Activated CD8-positive, alpha-beta memory T cell treated with anti-CD3 and anti-CD28 coated beads, Interleukin-2, amount 50 U/mL, for 48 hours (primary cell): ENCODE measurements around the gene ABCG4.
"Not testable (repeated sequence)": the region's sequence is repeated elsewhere in the genome, so short reads cannot be mapped to it uniquely, and the experiment has no call there.

Experiments
- DNase-seq: peaks from one replicate; pipeline ENCODE4 v3.0.0-alpha.2; 2020

ABCG4 gene

DNA sequence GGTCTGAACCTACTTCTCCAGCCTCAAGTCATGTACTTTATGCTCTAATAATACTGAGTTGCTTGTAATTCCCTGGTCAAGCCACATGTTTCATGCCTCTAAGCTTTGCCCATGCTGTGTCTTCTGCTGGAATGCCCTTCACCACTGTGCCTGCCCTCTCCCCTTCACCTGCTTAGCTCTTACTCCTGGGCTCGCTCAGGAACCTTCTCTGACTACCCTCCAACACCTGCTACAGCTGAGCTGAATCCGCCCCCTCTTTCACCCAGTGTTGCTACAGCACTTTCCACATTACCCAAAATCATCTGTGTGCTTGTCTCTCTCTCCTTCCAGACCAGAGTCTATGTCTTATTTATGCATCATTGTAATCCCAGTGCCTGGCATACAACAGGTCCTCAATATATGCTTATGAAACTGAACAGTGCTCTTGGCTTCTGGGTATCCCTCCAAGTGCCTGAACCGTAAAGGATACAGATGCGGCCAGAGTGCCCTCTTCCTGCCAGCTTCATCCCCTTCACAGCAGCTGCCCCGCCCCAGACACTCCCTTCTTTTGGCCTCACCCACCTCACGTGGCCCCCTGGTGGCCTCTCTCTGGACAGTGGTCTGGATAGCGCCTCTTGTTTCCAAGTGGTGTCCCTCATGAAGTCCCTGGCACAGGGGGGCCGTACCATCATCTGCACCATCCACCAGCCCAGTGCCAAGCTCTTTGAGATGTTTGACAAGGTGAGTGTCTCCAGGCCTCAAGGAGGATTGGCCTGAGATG, 7.1 kb downstream of the ABCG4 start:
- no peak for DNase-seq

GRCh38 chr11:119156496-119156895, 7.6 kb downstream of the ABCG4 start:
- DNase-seq, result no peak

- DNase-seq, result no peak
Observed at GRCh38 chr11:119157063-119157462, 8.2 kb downstream of the ABCG4 start.

DNA sequence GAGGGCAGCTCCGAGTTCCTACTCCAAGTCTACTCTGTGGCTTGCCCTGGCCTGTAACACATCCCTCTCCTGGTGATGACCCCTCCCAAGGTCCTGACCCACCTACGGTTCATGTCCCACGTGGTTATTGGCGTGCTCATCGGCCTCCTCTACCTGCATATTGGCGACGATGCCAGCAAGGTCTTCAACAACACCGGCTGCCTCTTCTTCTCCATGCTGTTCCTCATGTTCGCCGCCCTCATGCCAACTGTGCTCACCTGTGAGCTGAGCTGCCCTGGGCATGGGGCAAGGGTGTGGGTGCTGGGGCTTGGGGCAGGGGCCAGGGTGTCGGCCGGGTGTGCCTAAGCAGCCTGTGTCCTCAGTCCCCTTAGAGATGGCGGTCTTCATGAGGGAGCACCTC, 9.6 kb downstream of the ABCG4 start:
- DNase-seq, result no peak

DNA sequence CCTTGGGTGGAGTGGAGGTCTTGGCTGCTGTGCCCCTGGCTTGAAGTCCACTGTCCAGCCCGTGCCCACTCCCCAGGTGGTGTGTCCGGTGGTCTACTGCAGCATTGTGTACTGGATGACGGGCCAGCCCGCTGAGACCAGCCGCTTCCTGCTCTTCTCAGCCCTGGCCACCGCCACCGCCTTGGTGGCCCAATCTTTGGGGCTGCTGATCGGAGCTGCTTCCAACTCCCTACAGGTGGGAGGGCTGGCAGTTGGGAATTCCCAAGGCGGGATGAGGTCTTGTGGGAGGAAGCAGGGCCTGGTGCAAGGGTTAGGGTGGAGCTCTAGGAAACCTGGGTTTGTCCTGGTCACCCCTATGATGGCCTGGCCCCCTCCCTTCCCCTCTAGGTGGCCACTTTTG, 11.3 kb downstream of the ABCG4 start:
- no peak for DNase-seq

GRCh38 chr11:119161871-119162270, 13.0 kb downstream of the ABCG4 start:
- DNase-seq, result no peak

DNA sequence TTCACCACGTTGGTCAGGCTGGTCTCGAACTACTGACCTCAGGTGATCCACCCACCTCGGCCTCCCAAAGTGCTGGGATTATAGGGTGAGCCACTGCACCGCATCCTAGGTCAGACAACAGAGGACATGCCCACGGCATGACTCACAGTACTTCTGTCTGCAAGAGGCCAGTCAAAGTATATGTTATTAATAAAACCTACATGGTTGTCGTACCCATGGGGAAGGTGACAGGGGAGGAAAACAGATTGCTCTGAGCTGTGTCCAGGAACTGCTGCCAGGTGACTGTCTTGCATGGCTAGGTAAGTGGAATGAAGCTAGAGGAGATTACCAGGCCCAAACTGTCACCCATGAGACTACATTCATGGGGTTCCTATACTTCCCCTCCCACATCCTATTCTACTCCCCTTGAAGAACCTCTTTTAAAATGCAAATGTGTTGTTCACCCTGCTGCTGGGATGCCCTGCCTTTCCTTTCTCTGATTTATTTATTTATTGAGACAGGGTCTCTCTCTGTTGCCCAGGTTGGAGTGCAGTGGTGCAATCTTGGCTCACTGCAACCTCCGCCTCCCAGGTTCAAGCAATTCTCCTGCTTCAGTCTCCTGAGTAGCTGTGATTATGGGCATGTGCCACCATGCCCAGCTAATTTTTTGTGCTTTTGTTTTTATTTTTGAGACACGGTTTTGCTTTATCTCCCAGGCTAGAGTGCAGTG, 17.7 kb downstream of the ABCG4 start:
- no peak for DNase-seq

DNA sequence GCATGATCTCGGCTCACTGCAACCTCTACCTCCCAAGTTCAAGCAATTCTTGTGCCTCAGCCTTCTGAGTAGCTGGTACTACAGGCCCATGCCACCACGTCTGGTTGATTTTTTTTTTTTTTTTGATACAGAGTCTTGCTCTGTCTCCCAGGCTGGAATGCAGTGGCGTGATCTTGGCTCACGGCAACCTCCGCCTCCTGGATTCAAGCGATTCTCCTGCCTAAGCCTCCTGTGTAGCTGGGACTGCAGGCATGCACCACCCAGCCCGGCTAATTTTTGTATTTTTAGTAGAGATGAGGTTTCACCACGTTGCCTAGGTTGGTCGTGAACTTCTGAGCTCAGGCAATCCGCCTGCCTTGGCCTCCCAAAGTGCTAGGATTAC, 18.2 kb downstream of the ABCG4 start:
- DNase-seq, result not testable (repeated sequence)

DNA sequence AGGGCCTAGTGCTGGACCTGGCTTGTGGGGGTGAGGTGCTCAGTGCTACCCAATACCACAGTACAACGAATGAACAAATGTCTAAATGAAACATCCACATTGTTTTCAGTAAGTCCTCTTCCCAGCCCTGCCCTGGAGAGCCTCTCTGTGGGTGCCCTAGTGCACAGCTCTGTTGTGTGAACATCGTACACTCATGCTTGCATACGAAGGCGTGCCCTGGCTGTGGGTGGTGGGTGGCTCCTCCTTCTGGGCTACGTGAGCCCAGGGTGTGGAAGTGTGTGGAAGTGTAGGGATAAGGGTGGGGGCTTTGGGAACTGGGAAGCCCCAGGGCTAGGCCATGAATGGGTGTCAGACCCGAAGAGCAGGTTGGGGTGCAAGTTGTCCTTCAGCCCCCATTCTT, 19.1 kb downstream of the ABCG4 start:
- DNase-seq, result no peak

- DNase-seq, result peak; percentile 90
Observed at GRCh38 chr11:119168471-119169281, 19.8 kb downstream of the ABCG4 start, which contains the start of gene NLRX1. NLRX1 (plus strand) TSS chr11:119168725; CDS start chr11:119171404, 2,679 bp downstream.

DNA sequence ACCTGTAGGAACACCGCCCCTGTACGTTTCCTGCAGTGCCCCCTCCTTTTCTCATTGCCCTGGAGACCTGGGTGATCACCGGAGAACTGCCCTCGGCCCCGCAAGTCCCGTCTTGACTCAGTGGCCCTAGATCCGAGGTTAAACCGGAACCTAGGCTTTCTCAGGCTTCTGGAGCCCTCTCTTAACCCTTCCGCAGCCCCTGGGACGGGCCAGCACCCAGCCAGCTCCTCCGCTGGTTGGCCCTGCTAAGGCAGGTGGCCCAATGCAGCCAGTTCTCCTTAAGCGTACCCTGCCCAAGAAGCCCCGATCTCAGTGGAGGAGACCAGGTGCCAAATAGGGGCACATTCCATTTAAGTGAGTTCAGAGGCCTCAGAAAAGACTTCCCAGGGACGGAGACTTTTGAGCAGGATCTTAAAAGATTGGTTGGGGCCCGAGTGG, 20.4 kb downstream of the ABCG4 start:
- peak; percentile 79 for DNase-seq

- DNase-seq, result no peak
Observed at GRCh38 chr11:119172513-119172912, 23.7 kb downstream of the ABCG4 start.

GRCh38 chr11:119173453-119173852, 24.6 kb downstream of the ABCG4 start:
- no peak for DNase-seq

- no peak for DNase-seq
Observed at GRCh38 chr11:119175493-119176077, 26.7 kb downstream of the ABCG4 start.

GRCh38 chr11:119178166-119178680, 29.4 kb downstream of the ABCG4 start:
- DNase-seq, result no peak

- no peak for DNase-seq
Observed at GRCh38 chr11:119179342-119179741, 30.5 kb downstream of the ABCG4 start.

GRCh38 chr11:119179983-119180382, 31.1 kb downstream of the ABCG4 start:
- no peak for DNase-seq

DNA sequence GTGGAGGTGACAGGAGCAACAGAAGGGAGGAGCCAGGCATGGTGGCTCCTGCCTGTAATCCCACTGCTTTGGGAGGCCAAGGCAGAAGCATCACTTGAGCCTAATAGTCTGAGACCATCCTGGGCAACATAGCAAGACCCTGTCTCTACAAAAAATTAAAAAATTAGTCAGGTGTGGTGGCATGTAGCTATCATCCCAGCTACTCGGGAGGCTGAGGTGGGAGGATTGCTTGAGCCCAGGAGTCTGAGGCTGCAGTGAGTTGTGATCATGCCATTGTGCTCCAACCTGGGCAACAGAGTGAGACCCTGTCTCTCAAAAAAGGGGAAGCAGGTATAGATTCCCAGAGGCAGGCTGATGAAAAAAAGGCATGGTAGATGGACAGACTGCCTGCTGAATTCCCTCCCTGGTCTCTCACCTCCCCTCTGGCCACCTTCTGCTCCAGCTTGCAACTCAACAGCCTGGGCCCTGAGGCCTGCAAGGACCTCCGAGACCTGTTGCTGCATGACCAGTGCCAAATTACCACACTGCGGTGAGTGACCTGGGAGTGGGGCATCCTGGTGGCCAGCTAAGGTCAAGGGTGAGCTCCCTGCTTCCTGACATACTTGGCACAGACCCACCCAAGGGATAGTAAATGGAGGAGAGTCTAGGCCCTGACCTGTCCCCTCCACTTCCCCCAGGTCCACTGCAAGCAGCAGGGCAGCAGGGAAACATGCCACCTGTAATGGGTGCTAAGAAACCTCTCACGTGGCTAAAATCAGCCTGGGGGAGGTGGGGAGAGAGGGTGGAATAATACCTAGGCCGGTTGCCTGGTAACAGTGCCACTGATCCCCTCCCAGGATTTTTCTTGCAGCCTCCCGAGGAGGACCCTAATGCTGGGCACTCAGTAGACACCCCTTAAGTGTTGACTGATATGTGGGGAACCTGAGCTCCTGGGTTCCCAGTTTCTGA, 32.2 kb downstream of the ABCG4 start:
- no peak for DNase-seq

GRCh38 chr11:119181677-119182412, 33.0 kb downstream of the ABCG4 start:
- no peak for DNase-seq

DNA sequence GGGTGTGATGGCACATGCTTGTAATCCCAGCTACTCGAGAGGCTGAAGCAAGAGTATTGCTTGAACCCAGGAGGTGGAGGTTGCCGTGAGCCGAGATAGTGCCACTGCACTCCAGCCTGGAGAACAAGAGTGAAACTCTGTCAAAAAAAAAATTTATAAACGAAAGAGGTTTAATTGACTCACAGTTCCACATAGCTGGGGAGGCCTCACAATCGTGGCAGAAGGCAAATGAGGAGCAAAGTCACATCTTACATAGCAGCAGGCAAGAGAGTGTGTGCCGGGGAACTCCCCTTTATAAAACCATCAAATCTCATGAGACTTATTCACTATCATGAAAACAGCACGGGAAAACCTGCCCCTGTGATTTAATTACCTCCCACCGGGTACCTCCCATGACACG, 35.5 kb downstream of the ABCG4 start:
- not testable (repeated sequence) for DNase-seq
